GM13977 (cell line): ENCODE measurements around the gene GOLGA6D.
"Not testable (repeated sequence)": the region's sequence is repeated elsewhere in the genome, so short reads cannot be mapped to it uniquely, and the experiment has no call there.

ENCODE experiments used
- DNase-seq: peaks from one replicate; pipeline ENCODE4 v3.0.0; 2012; ENCODE audit warnings: low spot score
- in situ Hi-C: fragments of 300-500 bp; cut with MboI; formaldehyde crosslinking; loops from one replicate; pipeline ENCODE4 v1.12.0; 2022; ENCODE audit warnings: low sequenced_read_pairs, low pct_unique_long_range_greater_than_20kb, mixed read lengths, inconsistent platforms; ENCODE audit not compliant: unreplicated experiment
- TF ChIP-seq, protein P1 (sequence below): IDR thresholded peaks from 2 replicates; pipeline ENCODE4 v1.5.1; 2012; ENCODE audit warnings: mild to moderate bottlenecking, control low read depth; ENCODE audit not compliant: insufficient read depth; ENCODE audit errors: extremely low read depth, missing control alignments

Gene GOLGA6D

DNA sequence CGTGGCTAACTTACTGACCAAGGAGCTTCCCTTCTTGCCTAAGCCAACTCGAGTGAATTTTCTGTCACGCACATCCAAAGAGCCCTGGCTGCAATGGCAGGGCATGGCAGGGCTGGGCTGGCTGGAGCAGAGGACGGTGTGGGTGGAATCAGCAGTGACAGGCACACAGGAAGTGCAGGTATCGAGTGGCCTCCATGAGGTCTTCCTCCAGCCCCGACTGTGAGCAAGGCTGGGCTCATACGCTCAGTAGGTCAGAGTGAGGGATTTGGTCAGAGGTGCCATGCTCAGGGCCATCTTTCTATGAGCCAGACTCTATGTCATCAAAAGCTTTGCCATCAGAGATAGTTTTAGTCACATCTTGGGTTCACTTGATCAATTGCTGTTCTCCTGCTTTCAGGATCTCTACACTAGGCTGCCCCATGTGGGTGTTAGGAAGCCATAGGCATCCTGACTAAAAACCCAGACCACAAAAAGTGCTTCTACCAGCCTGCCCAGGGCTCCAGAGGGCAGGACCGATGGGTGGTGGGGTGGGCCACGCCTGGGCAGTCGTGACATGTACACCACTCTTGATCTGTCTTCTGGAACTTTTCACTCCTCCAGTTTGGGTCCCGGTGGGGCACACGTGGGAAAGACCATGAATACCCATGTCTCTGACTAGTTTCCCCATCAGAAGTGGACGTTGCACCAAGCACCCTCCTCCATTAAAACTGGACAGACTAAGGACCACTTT is 30.6 kb downstream of the GOLGA6D start:
- TF ChIP-seq, protein P1, sequence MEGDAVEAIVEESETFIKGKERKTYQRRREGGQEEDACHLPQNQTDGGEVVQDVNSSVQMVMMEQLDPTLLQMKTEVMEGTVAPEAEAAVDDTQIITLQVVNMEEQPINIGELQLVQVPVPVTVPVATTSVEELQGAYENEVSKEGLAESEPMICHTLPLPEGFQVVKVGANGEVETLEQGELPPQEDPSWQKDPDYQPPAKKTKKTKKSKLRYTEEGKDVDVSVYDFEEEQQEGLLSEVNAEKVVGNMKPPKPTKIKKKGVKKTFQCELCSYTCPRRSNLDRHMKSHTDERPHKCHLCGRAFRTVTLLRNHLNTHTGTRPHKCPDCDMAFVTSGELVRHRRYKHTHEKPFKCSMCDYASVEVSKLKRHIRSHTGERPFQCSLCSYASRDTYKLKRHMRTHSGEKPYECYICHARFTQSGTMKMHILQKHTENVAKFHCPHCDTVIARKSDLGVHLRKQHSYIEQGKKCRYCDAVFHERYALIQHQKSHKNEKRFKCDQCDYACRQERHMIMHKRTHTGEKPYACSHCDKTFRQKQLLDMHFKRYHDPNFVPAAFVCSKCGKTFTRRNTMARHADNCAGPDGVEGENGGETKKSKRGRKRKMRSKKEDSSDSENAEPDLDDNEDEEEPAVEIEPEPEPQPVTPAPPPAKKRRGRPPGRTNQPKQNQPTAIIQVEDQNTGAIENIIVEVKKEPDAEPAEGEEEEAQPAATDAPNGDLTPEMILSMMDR = no peak
- in situ Hi-C loops = loop anchor here (25.0 kb wide), 1 partner anchor 151 kb away; no protein-coding TSS in a partner anchor
- no peak for DNase-seq

GRCh38 chr15:75314552-75315290 is 32.1 kb downstream of the GOLGA6D start:
- in situ Hi-C loops = loop anchor here (25.0 kb wide), 1 partner anchor 152 kb away; no protein-coding TSS in a partner anchor
- TF ChIP-seq, protein P1 = no peak
- DNase-seq = no peak

- in situ Hi-C loops = loop anchor here (25.0 kb wide), 1 partner anchor 157 kb away; no protein-coding TSS in a partner anchor
- not testable (repeated sequence) for DNase-seq
Measured at GRCh38 chr15:75319231-75319897, 36.7 kb downstream of the GOLGA6D start.

DNA sequence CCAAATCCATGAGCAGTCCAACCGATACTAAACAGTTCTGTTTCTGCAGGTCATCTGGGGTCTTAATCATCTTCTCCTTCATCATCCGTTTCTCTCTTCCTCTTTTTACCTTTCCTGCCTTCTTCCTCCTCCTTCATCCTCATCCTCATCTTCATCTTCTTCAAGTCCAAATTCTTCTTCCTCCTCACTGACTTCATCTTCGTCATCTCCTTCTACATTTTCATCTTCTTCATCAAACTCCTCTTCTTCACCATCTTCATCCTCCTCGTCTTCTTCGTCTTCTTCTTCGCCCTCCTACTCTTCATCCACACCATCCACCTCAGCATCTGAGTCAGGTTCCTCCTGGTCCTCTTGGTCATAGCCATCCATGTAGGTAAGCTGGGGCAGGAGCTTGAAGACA is 39.1 kb downstream of the GOLGA6D start:
- TF ChIP-seq, protein P1 = no peak
- in situ Hi-C loops = loop anchor here (25.0 kb wide), 1 partner anchor 159 kb away; no protein-coding TSS in a partner anchor
- no peak for DNase-seq

DNA sequence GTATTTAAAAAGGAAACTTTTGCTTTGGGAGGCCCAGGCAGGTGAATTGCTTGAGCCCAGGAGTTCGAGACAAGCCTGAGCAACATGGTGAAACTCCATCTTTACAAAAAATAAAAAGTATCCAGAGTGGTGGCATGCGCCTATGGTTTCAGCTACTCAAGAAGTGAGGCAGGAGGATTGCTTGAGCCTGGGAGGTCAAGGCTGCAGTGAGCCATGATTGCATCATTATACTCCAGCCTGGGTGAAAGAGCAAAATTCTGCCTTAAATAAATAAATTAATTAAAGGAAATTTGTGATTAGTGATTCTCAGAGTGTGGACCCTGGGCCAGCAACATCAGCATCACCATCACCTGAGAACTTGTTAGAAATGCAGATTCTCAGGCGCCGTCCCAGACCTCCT is 43.3 kb downstream of the GOLGA6D start:
- in situ Hi-C loops = no loop called here
- TF ChIP-seq, protein P1 = no peak
- no peak for DNase-seq

DNA sequence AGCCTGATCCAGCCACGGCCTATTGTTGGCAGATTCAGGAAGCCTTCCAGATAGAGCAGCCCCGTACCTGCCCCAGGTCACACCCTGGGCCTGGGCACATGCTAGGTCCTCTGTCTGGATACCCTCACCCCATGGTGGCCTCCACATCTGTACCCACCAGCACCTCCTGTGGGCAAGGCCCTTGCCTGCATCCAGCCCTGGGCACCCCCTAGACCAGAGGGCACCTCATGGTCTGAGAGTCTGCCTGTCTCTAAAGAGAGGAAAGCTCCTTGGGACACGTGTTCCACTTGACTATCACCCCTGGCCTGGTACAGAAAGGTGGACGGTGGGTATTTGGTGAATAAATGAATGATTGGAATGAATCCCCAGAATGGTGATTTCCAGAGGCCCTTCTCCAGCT is 44.4 kb downstream of the GOLGA6D start:
- in situ Hi-C loops = no loop called here
- TF ChIP-seq, protein P1 = no peak
- no peak for DNase-seq
